DOHH2 (cell line): ENCODE results near the gene HOXA13.

Source experiments
- H3F3A ChIP-seq: fragments of 200-600 bp; sonication (generic), shearing (Covaris generic); 2 replicates; pipeline ENCODE4 v1.6.0; 2016; ENCODE audit warnings: antibody characterized with exemption, mild to moderate bottlenecking; ENCODE audit not compliant: control insufficient read depth, insufficient read depth
- H3K27ac ChIP-seq: fragments of 200-600 bp; sonication (generic); 2 replicates; pipeline ENCODE4 v1.5.1; 2014; ENCODE audit warnings: low read depth, mild to moderate bottlenecking, low read length, moderate library complexity
- H3K27me3 ChIP-seq: fragments of 200-600 bp; sonication (generic); 2 replicates; pipeline ENCODE4 v1.6.1; 2014; ENCODE audit warnings: mild to moderate bottlenecking, low read length, mixed read lengths; ENCODE audit not compliant: control insufficient read depth
- H3K36me3 ChIP-seq: fragments of 200-600 bp; sonication (generic); 2 replicates; pipeline ENCODE4 v1.6.1; 2014; ENCODE audit warnings: mild to moderate bottlenecking, low read length, moderate library complexity, mixed read lengths; ENCODE audit not compliant: control insufficient read depth
- H3K4me1 ChIP-seq: fragments of 200-600 bp; sonication (generic); 2 replicates; pipeline ENCODE4 v1.6.1; 2014; ENCODE audit warnings: mild to moderate bottlenecking, low read length, mixed read lengths; ENCODE audit not compliant: control insufficient read depth
- H3K4me2 ChIP-seq: fragments of 200-600 bp; sonication (generic); 2 replicates; pipeline ENCODE4 v1.6.0; 2014; ENCODE audit warnings: mild to moderate bottlenecking, low read length, moderate library complexity
- H3K4me3 ChIP-seq: fragments of 200-600 bp; sonication (generic); 2 replicates; pipeline ENCODE4 v1.5.1; 2014; ENCODE audit warnings: mild to moderate bottlenecking, low read length, mixed read lengths
- H3K79me2 ChIP-seq: fragments of 200-600 bp; sonication (generic); 2 replicates; pipeline ENCODE4 v1.6.1; 2014; ENCODE audit warnings: mild to moderate bottlenecking, low read length, mixed read lengths; ENCODE audit not compliant: control insufficient read depth
- H3K9me2 ChIP-seq: fragments of 200-600 bp; sonication (generic); replicated peaks from 2 replicates; pipeline ENCODE4 v1.6.1; 2014; ENCODE audit warnings: mild to moderate bottlenecking, low read length, mixed read lengths; ENCODE audit not compliant: control insufficient read depth
- H3K9me3 ChIP-seq: fragments of 200-600 bp; sonication (generic); 2 replicates; pipeline ENCODE4 v1.6.1; 2014; ENCODE audit warnings: antibody characterized with exemption, low read length, mixed read lengths; ENCODE audit not compliant: control insufficient read depth, insufficient read depth
- H4K20me1 ChIP-seq: fragments of 200-600 bp; sonication (generic); 2 replicates; pipeline ENCODE4 v1.6.0; 2014; ENCODE audit warnings: low read depth, mild to moderate bottlenecking, antibody characterized with exemption, low read length, moderate library complexity; ENCODE audit not compliant: control insufficient read depth, insufficient read depth
- CTCF ChIP-seq: fragments of 200-600 bp; sonication (generic); IDR thresholded peaks from one replicate; pipeline ENCODE4 v1.5.1; 2014; ENCODE audit warnings: antibody characterized with exemption, mild to moderate bottlenecking, low read depth, low read length; ENCODE audit not compliant: poor library complexity, severe bottlenecking
- EZH2phosphoT487 ChIP-seq: fragments of 200-600 bp; sonication (generic); IDR thresholded peaks from 2 replicates; pipeline ENCODE4 v1.6.1; 2017; ENCODE audit warnings: borderline replicate concordance, mild to moderate bottlenecking, antibody characterized with exemption, low read length, moderate library complexity, mixed read lengths

HOXA13 gene

GRCh38 chr7:27171325-27171636 is 28.6 kb downstream of the HOXA13 start:
- peaks cover 13% of the 10 kb centered on the region for H3K4me1 ChIP-seq
- peaks cover 5% of the 10 kb centered on the region; the same call in 1 of the 2 replicates for H4K20me1 ChIP-seq
- no peaks in the 10 kb centered on the region for H3K79me2 ChIP-seq
- H3K4me2 ChIP-seq = no peak overlapping the region
- no peak overlapping the region for H3K4me3 ChIP-seq
- H3K9me2 ChIP-seq = no peaks in the 10 kb centered on the region
- H3K27me3 ChIP-seq = peaks cover 90% of the 10 kb centered on the region
- no peaks in the 10 kb centered on the region for H3K9me3 ChIP-seq
- H3F3A ChIP-seq = peaks cover 10% of the 10 kb centered on the region
- no peaks in the 10 kb centered on the region for H3K36me3 ChIP-seq
- TF ChIP-seq EZH2phosphoT487 (peak; percentile 34; the same call in 1 of the 2 replicates), CTCF (no peak)
- no peak overlapping the region for H3K27ac ChIP-seq

DNA sequence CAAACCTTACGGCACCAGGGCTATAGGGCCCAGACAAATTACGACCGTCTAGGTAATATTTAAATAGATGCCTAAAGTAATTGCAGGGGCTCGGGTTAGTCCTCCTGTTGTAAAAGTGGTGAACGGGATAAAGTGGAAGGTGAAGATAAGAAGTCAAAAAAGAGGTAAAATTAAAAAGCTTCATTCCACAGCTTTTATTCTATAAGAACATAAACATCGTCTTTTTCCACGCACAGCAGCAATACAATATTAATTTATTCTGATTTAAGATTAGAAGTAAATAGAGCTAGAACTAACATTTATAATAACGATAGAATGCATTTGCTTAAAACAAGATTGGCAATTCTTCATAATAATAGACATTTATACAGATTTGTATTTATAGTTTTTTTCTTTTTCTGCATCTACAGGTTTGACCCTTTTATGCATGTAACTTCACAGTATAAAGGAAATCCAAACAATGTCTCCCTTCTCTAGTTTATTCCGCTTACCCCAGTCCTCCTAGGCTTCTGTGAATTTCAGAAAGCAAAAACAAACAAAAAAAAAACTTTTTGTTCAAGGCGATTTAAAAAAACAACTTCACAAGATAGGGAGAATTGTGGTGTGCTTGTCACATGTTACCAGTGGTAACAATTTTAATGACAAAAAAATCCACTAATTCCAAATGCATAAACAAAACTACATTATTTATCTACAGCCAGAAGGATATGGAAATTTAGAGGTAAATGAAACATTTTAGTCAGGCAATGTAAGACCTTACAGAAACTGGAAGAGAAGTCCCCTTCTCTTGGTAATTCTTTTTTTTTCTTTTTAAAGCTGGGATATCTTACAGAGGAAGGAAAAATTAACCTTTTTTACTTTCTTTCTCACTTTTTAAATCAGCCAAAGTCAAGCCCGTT is 29.2 kb downstream of the HOXA13 start:
- H3K9me2 ChIP-seq = no peaks in the 10 kb centered on the region
- H3K4me2 ChIP-seq = no peak overlapping the region
- H3K27me3 ChIP-seq = peaks cover 92% of the 10 kb centered on the region
- H3K79me2 ChIP-seq = no peaks in the 10 kb centered on the region
- peaks cover 10% of the 10 kb centered on the region for H3F3A ChIP-seq
- no peak overlapping the region for H3K27ac ChIP-seq
- H3K4me3 ChIP-seq = no peak overlapping the region
- H3K36me3 ChIP-seq = no peaks in the 10 kb centered on the region
- H3K9me3 ChIP-seq = no peaks in the 10 kb centered on the region
- peaks cover 13% of the 10 kb centered on the region for H3K4me1 ChIP-seq
- peaks cover 5% of the 10 kb centered on the region; the same call in 1 of the 2 replicates for H4K20me1 ChIP-seq
- TF ChIP-seq CTCF (no peak), EZH2phosphoT487 (no peak)

GRCh38 chr7:27169658-27170425 is 30.0 kb downstream of the HOXA13 start:
- Histone ChIP-seq H3K9me3 (no peaks in the 10 kb centered on the region), H3K4me1 (peaks cover 13% of the 10 kb centered on the region), H3F3A (peaks cover 10% of the 10 kb centered on the region), H3K4me2 (no peak overlapping the region), H3K4me3 (no peak overlapping the region), H3K79me2 (no peaks in the 10 kb centered on the region), H4K20me1 (peaks cover 5% of the 10 kb centered on the region; the same call in 1 of the 2 replicates), H3K27ac (no peak overlapping the region), H3K9me2 (no peaks in the 10 kb centered on the region), H3K36me3 (no peaks in the 10 kb centered on the region), H3K27me3 (peaks cover 90% of the 10 kb centered on the region)
- no peak for TF ChIP-seq CTCF
- peak; percentile 46 for TF ChIP-seq EZH2phosphoT487
